DMS153 treated with DMSO at 0.1 percent for 48 hours (cell line): Measurements from ENCODE around the gene BCAT1.

ENCODE experiments used
- DNase-seq: peaks from one replicate; lab custom pipeline; 2025; ENCODE audit not compliant: unreplicated experiment; lab: John Stamatoyannopoulos, UW

BCAT1 gene, protein sequence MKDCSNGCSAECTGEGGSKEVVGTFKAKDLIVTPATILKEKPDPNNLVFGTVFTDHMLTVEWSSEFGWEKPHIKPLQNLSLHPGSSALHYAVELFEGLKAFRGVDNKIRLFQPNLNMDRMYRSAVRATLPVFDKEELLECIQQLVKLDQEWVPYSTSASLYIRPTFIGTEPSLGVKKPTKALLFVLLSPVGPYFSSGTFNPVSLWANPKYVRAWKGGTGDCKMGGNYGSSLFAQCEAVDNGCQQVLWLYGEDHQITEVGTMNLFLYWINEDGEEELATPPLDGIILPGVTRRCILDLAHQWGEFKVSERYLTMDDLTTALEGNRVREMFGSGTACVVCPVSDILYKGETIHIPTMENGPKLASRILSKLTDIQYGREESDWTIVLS

DNA sequence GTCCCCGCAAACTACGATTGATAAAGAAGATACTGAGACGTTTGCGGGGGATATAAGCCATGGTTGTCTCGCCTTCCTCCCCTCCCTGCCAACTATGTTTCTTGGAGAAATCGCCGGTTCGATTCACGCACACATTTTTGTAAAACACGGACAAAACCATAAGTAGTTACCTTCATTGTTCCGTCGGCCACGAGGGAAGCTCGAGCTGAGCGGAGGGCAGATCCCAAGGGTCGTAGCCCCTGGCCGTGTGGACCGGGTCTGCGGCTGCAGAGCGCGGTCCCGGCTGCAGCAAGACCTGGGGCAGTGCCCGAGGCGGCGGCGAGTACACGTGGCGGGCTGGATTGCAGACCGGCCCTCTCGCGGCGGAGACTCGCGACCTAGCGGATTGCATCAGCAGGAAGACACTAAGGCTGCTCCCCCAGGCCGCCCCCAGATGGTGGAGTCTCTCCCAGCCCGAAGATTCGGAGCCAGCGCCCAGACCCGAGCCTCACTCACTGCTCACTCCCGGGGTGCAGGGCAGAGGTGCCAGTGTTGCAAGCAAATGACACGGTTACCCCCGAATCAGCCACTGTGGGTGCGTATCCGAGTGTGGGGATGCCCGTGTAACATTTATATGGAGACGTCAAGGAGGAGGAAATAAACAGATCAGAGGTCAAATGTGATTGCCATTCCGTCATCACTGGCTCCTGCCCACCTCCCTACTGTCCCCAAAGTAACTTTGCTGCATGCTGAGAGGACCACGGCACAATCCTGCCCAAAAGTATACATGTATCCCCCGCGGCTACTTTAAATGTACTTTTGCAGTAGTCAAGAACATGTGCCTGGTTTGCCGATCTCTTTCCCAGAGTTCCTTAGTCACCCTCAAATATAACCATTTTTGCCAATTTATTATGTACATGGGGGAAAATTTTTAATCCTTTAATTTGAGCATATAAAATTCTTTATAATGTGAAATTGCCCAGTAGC, at the start of gene BCAT1:
BCAT1 (minus strand) TSS at position 345 of the 966 bp plus-strand sequence; CDS start at position 176, 169 bp downstream.
- no peak for DNase-seq

DNA sequence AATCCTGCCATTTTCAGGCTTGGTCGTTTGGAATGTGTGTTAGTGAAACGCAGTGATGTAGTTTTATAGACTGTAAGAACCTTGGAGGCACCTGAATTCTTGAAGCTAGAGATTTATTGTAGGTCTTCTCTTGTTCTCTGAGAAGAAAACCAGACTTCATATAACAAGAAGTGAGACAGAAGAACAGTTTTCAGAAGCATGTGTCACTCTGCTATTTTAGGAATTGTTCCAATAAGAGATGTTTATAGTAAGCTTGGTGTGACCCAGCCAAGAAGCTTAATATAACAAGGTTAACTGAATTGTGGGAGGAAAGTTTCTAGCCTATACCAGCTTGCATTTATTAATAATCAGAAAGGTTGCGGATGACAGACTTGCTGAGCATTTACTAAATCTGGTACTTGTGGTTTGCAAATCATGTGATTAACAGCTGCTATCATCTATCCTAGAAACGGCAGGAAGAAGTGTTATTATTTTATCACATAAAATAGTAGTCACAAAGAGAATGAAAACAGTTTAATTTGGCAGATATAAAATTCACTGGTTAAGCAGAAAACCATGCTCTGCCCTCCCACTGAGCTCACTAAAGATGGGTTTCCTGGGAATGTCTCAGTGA, 49.2 kb upstream of the BCAT1 start:
- no peak for DNase-seq

DNA sequence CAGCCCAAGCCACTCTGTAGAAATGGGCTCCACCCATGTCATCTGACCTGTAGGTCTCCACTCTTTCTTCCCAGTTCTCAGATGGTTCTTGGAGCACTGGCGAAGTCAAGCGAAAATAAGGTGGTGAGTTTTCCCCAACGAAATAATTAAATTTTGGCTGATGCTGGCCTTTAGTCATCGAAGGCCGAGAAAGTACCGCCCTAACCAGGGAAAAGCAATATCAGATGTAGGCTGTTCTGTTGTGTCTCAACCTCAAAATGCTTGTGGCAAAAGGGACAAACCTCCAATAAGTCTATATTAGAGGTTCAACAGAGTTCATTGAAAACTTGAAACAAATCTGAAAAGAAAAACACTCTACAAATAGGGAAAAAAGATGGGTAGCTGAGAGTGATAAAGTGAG, 48.6 kb upstream of the BCAT1 start:
- no peak for DNase-seq

DNA sequence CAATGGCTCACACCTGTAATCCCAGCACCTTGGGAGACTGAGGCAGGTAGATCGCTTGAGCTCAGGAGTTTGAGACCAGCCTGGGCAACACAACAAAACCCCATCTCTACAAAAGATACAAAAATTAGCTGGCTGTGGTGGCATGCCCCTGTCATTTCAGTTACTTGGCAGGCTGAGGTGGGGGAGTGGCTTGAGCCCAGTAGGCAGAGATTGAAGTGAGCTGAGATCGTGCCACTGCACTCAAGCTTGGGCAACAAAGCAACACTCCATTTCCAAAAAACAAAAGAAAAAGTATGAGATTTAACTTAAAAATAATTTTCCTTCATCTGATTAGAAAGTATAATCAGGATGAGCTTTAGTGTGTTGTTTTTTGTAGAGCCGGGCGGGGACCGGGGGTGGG, 47.9 kb upstream of the BCAT1 start:
- DNase-seq, result no peak

DNA sequence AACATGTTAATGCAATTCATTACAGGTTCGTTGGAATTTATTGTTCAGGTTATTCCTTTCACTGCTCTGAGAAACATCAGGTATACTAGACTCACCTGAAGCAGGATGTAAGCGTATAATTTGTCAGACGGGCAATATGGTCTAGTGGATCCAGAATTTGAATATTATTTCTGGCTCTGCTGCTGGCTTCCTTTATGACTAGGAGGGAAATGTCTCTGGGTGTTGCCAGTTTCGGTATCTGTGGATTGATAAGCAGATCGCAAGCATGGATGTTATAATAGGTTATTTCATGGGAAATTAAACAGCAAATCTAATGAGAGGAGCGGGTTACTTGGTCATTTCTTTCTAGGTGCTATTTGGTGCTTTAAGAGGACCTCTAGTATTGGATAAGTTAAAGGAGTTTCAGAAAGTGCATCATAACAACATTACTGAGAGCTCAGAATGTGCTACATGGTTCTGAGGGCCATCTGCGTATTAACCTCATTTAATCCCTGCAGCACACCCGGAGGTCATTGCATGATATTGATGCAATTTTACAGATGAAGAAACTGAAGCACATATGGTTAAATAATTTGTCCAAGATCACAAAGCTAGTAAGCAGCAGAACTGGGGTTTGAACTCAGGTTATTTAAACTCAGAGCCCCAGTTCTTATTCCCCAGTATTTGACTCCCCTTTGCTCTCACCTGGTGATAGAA, 47.3 kb upstream of the BCAT1 start:
- no peak for DNase-seq

DNA sequence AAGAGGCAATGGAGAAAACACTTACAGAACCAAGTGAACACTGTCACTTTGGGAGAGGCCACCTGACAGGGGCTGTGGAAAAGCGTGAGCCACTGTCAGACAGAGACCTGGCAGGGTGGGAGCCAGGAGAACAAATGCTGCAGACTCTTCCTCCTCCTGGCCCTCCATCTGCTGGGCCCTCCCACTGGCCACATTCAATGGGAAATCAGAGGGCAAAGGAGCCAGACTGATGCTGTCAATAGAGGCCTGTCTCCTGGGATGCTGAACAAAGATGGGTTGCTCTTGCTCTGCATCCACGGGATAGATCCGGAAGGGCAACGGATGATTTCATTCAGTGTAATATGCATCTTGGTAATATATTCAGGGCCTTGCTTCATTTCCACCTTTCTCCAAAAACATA, 44.9 kb upstream of the BCAT1 start:
- no peak for DNase-seq

DNA sequence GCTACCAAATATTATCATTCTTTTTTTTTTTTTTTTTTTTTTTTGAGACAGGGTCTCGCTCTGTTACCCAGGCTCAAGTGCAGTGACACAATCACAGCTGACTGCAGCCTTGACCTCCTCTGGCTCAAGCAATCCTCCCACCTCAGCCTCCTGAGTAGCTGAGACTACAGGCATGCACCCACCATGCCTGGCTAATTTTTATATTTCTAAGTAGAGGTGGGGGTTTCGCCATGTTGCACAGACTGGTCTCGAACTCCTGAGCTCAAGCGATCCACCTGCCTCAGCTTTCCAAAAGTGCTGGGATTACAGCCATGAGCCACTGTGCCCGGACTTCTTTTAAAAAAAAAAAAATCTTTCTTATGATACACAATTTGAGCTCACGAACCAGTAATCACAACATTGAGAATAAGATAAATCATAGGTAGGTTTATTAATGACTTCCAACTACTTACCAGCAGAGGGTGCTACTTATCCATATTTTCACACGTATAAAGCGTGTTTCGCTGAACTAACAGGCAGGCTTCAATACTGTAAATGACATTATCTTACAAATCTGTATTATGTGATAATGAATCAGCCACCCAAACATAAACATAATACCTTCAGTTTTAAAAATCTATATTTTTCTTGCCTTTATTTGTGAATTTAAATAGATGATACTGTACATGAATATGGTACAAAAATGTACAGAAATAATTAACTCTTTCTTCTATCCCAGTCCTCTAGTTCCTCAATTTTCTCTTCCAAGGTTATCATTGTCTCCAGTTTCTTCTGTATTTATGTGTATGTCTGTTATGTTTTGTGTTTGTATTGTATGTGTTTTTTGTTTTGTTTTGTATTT, 42.5 kb upstream of the BCAT1 start:
- peak; percentile 64 for DNase-seq

DNA sequence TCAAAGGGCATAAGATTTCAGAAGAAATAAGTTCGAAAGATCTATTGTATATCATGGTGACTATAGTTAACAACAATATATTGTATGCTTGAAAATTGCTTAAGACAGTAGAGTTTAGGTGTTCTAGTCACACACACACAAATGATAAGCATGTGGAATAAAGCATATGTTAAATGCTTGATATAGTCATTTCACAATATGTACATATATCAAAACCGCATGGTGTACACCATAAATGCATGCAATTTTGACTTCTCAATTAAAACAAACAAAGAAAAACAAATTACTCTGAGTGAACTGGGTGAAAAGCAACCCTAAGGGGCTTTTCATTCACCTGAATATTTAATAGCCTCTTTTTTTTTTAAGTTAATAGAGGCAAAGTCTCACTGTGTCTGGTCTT, 40.3 kb upstream of the BCAT1 start:
- no peak for DNase-seq

DNA sequence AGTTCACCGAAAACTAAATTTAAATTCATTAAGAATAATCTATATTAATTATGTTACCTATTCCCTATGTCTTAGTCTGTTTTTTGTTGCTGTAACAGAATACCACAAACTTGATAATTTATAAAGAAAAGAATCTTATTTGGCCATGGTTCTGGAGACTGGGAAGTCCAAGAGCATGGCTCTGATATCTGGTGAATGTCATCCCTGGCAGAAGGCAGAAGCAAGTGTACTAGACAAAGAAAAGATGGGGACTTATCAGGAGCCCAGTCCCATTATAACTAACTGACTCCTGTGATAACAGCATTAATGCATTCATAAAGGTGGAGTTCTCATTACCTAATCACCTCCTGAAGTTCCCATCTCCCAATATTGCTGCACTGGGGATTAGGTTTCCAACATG, 33.3 kb upstream of the BCAT1 start:
- no peak for DNase-seq

DNA sequence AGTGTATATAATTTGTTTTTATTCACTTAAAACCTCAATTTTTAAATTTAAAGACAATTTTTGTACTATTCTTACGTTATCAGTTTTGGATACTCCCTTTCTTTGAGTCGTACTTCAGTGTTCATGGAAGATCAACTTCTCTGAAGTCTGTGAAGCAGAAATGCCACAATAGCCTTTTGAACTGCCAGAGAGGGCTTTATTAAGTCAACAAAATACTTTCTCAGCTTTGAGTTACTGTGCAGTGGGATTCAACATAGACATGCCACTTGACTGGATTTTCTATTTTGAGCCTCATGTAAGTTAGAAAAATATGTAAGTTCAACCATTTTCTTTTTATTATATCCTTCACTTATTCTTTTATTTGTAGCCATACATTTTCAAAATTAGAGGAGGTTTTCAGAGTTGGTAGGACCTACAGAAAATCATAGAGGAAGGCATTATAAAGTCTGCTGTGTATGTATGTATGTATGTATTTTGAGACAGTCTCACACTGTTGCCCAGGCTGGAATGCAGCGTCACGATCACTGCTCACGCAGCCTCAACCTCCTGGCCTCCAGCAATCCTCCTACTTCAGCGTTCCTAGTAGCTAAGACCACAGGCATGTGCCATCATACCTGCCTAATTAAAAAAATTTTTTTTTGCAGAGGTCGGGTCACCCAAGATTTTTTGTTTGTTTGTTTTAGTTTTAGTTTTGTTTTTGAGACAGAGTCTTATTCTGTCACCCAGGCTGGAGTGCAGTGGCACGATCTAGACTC, 31.3 kb upstream of the BCAT1 start:
- DNase-seq, result no peak

DNA sequence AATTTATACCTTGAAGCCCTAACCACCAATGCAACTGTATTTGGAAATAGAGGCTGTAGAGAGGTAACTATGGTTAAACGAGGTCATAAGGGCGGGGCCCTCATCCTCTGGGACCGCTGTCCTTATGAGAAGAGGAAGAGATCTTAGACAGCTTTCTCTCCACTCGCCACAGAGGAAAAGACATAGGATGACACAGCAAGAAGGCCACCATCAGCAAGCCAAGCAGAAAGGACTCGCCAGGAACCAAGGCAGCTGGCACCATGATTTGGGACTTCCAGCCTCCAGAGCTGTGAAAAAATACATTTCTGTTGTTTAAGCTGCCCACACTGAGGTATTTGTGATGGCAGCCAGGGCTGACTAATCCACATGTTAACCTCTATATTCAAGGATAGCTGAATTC, 30.4 kb upstream of the BCAT1 start:
- no peak for DNase-seq

DNA sequence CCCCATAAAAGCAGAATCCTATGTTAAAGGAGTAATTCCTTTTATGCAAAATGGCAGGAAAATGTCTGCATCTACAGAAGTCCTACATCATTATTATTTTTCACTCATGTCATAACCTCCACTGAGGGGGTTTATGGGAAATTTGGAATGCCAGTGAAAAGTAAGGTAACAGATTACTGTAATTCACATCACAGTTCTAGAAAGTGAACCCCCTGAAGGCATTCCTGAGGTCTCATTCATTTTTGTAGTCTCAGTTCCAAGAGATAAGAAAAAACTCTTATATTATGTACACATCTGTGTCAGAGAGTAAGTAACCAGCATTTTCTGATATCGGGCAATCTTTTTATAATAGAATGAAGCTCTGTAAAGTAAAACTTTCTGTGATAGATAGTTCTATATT, 28.8 kb upstream of the BCAT1 start:
- no peak for DNase-seq

DNA sequence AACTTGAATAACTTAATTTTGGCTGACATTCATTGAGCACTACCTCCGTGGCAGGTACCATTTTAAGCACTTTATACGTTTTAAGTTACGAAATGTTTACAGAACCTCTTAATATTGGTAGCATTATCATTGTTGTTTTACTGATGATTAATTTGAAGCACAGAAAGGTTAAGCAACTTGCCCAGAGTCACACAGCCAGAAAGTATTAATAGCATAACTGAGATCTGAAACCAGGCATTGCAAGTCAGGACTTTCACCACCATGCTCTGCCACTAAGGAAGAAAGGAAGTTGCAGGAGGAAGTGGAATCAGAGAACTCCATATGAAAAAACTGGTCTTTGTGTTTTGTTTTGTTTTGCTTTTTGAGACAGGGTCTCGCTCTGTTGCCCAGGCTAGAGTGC, 28.2 kb upstream of the BCAT1 start:
- no peak for DNase-seq

DNA sequence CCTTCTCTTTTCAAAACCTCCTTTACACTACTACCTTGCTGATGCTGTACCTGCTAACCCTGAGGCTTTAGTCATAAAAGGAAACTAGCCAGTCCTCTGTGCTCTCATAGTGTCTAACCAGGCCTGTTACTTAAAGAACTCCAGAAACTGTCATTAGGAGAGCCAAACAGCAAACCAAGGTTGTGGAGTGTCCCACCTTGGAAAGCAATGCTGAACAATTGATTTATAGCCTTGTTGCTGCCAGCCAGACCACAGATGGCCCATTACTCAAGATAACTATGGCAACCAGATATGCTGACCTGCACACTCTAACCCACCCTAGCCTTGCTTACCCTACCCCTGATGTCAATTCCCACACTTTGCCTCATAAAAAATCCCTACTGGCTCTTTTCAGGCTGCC, 26.5 kb upstream of the BCAT1 start:
- no peak for DNase-seq

DNA sequence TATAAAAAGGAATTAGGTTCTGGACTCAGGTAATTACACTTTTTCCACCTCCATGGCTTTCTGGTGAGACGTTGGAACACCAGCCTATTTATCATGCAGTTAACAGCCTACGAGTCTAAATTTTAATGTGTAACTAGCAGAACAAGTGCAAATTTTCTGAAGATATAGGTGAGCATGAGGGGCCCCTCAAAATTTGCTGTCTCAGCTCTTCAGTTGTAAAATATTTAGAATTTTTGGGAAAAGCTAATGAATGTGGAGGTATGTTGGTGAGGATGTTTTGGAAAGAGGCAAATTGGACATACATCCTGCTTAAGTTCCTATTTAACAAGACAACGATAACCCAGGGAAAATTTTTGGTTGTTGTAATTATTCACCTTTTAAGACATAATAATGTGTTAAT, 25.3 kb upstream of the BCAT1 start:
- no peak for DNase-seq

DNA sequence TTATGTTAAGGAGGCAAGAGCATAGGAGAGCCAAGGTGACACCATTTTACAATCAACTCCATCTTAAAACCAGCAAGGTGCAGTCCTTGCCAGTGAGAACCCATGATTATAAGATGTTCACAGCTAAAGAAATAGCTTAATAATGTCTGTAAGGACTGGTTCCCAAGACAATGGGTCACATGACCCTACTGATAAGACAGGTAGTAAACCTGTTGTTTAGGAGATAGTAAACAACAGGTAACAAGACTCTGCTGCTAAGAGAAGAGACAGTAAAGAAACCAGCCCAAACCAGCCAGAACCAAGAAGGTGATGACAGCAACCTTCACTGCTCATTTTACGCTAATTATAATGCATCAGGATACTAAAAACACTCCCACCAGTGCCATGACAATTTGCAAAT, 23.2 kb upstream of the BCAT1 start:
- no peak for DNase-seq

DNA sequence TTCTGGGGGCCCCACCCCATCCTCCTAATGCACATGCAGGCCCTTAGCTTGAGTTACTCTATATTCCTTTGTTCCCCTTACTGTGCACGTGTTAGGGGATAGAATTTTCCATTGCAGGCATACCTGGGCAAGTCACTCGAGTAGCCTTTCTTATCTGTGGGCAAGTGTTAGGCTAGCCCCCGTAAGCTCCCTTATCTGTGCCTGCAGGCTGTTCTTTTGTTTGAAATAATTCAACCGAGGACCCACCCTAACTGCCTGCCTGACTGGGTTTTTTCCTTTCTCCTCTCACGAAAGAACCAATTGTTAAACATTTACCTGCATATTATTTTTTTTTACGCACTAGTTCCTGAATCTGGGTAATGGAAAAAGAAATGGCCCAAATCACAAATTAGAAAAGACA, 21.3 kb upstream of the BCAT1 start:
- no peak for DNase-seq

DNA sequence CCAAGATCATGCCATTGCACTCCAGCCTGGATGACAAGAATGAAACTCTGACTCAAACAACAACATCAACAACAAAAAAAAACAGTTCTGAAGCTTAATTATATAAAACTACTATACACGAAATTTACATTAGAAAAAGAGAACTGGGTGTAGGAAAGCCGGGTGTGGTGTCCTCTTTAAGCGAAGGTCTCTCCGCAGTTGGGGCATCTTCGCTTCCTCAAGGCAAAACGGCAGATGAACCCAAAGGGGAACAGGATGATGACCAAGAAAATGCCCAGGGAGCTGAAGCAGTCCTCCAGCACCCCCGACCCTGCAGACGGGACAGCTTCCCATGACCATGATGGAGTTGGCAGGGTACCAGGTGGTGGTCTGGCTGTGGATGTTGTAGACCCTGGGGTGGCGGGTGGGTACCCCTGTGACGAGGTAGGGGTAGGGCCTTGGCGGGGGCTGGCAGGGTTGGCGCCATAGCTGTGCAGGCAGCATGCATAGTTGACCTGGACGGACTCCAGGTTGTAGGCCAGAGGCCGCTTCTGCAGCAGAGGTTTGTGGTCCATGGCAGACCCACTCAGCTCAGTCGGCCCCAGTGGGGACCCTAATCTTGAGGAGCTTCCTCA, 18.2 kb upstream of the BCAT1 start:
- no peak for DNase-seq

DNA sequence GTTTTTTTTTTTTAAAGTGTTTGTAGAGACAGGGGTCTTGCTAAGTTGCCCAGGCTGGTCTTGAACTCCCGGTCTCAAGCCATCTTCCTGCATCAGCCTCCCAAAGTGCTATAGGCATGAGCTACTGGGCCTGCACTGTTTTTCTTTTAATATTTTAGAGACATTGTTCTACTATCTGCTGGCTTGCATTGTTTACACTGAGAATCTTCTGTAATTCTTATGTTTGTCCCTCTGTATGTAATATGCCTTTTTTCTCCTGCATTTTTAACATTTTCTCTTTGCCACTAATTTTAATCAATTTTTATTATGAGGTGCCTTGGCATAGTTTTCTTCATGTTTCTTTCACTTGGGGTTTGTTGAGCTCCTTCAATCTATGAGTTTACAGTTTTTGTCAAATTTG, 15.4 kb upstream of the BCAT1 start:
- DNase-seq, result no peak
